Inflammatory macrophage treated with lipopolysaccharide for 1 hour (primary cell): ENCODE measurements around the gene SFPQ.
"Not testable (repeated sequence)": the region's sequence is repeated elsewhere in the genome, so short reads cannot be mapped to it uniquely, and the experiment has no call there.

Source experiments
- DNase-seq, 2 donors: peaks; one replicate each; pipeline ENCODE4 v3.0.0-alpha.2; 2020 to 2022

SFPQ gene

DNA sequence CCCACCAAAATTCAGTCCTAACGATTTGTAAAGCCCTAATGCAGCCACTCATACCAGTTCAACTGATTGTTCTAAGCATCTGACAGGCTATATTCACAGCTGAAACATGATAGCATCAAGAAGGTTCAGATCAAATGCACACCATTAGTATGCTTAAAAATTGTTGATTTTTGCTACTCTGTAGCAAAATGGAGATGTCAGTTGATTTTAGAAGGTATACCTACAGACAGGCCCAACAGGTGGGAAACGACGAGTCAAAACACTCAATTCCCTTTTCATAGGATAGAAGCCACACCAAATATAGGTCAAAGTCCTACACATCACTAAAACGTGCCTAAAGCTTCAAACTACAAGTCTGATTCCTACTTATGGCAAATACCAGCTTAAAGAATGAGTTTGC lies 6.7 kb downstream of the SFPQ start:
- DNase-seq: no peak

DNA sequence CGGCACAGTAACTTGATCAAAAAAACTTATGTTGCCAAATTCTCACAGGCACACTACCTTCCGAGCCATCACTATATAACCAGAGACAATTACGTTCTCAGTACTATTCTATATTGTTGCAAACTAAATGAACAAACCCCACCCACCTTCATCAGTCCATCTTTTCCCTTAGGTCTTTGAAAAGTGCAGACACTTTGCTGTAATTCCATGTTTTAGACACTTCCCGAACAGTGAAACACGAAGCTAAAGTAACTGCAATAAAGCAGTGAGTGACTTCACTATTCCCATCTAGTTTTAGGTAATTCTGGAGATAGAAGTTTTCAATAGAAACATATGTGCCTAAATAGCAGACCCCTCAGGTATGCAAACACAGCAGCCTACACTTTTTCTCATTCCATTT lies 7.7 kb downstream of the SFPQ start:
- DNase-seq: no peak

DNA sequence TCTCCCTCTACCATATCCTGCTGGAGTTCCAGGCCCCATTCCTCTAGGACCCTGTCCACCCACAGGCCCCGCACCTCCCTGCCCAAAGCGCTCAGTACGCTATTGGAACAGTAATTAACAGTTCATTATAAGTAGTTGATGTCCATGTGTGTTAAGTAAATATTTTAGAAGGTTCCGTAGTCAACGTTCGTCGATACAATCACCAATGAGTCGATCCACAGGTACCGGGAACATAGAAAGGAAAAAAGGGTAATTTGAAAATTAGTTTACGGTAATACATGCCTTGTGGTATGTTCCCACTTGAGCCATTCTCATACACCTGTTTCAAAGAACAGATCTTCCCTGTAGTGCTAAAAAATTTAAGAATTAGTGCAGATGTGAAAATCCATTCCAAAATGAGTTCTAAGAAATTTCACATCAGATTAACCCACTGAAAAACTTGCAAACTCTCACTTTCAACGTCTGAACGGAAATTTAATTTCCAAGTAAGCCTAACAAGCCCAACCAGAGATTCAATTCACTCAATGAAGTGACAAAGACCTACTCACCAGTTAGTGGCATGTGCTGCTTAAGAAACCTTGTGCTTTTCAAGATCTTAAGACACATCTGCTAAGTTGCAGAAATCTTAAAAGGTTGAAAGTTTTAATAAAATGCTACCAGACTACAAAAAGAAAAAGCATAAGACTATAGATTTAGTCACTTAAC lies 8.3 kb downstream of the SFPQ start:
- no peak for DNase-seq

DNA sequence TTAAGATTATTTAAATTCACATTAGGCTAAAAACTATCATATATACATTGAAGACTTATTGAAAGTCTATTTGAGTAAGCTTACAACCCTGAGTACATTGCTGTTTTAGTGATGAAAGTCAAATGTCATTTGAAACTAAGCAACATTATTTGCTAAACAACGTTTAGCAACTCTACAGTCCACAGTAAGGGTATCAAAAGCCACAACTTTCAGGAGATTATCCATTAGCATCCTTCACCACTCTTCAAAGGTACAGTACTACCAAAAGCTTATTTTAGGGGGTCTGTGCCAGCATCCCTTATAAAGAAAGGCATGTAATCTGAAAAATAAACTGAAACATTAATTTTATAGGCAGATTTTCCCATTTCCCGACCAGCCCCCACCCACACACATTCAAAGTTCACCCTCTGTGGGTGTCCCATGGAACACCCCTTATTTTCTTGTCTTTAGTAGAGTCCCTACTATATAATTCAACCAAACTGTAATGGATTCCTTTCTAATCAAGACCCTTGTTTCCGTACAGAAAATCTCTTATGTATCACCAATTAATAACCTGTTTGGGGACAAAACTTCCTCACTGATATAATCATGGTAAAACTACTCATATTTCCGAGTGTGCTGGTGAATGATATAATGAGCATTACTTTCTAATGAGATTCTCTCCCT lies 11.0 kb downstream of the SFPQ start:
- no peak for DNase-seq

DNA sequence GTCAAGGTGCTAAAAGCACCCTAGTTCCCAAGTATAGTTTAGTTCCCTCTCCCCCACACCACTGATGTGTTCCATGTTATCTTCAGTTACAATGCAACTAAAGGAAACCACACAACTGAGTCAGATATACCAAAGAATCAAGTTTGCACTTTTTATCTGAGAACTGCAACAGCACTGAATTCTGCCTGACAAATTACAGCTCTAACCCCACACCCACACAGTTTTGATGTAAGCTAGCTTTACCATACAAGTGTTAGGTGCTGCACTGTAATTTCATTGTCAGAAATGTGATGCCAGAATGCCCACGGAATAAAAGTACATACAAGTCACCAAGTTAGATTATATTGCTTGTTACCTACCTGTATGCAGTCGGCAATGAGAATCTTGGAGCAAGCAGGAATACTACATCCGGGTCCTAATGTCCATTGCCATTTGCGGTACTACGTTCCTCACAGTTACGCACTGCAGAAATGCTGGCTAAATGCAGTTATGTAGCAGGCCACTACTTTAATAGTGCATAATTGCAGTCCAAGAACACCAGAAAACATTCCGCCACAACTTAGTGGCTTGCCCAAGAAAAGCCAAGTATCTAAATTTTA lies 12.1 kb downstream of the SFPQ start:
- no peak for DNase-seq

DNA sequence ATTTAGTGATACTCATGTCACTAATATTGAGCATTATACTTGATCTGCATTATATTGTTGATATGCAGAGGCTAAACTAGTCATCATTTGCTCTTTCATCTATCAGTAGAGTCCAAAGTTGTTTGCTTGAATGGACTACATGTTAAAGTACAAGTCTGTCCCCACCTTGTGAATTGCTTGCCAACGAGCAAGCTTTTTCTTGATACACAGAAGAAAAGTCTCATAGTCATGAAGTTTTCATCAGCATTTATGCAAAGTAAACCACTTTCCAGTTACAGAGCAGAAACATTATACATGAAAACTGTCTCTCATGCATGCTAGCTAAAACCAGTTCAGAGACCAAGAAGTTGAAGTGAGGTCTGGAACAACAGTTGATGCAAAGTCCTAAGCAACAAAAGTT lies 13.0 kb downstream of the SFPQ start:
- DNase-seq: no peak

DNA sequence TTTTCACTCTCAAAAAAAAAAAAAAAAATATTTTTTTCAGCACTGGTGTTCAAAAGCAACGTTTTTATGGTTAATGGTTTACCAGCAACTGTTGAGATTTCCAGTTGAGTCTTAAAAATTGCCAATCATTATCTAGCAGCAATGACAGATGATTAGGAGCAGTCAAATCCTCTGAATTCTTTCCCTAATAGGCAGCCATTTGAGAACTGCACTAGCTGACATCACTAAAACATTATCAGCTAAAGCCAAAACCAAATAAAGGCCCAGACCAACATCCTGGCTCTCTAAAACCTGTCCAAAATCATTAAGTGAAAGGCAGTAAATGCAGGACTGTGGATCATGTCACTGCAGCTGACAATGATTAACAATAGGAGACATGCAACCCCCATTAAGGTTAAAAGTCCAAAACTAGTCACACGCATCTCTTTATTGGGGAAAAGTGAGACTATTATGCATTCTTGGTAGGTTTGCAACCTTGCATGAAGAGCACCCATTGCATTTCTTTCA lies 14.0 kb downstream of the SFPQ start:
- DNase-seq: no peak

DNA sequence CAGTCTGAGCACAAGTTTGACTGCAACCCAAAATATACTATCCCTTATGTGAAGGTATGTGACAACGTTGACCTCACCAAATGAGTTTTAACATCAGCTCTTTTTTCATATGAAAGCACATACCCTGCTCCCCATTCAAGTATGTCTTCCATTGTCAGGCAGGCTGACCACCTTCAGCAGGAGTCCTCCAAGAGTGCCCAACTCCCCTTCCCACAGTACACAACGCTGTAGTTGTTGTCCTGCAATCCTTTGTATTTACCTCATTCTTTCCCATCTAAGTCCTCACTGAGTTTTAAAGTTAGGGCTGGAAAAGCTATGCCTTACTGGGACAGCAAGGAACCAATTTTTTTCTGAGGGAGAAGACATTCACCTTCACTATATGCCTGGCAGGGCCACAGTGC lies 14.7 kb downstream of the SFPQ start:
- DNase-seq: no peak

DNA sequence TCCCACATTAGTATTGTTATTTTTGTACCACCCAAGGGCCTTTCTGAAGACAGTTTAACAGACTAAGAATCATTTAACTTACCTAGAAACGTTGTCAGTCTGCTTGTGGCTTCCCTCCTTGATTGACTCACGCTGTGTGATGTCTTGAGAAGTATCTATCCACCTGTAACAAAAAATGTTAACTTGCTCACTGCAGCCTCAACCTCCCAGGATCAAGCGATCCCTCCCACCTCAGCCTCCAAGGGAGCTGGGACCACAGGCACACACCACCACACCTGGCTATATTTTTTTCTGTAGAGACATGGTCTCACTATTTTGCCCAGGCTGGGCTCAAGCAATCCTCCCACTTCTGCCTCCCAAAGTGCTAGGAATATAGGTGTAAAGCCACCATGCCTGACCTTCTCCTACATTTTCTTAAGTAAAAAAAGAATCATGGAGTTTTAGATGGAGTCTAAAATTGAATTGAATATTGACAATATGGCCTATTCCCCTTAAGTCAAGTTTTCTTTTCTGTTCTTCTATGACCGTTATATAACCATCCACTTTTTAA lies 15.6 kb downstream of the SFPQ start:
- DNase-seq: no peak

DNA sequence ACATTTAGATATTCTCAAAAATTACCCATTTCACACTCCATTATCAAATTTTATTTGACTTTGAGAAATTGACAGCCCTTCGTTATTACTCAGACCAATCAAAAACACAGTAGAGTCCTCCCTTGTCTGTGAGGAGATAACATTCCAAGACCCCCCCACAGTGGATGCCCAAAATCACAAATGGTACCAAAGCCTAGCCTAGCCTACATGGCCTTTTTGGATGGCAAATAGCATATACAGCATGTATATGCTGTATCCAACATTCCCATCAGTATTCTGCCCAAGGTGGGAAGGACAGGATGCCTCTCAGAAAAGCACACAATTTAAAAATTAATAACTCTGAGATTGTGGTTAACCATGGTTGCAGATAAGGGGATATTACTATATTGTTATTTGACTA lies 17.3 kb downstream of the SFPQ start:
- no peak for DNase-seq

DNA sequence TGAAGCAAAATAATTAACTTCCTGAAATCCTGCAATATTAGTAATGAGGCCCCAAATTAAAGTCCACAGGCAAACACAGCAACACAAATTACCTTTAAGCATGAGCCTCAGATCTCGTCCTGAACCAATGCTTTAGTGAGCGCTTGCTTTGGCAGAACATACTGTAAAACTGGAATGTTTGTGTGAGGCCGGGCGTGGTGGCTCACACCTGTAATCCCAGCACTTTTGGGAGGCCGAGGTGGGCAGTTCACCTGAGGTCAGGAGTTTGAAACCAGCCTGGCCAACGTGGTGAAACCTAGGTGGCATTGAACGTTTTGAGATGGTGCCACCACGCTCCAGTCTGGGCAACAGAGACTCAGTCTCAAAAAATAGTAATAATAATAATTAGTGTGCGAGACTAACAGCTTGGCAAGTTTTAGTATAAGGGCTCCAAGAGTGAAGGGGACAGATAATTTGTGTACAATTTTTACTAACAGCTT lies 17.8 kb downstream of the SFPQ start:
- no peak for DNase-seq

DNA sequence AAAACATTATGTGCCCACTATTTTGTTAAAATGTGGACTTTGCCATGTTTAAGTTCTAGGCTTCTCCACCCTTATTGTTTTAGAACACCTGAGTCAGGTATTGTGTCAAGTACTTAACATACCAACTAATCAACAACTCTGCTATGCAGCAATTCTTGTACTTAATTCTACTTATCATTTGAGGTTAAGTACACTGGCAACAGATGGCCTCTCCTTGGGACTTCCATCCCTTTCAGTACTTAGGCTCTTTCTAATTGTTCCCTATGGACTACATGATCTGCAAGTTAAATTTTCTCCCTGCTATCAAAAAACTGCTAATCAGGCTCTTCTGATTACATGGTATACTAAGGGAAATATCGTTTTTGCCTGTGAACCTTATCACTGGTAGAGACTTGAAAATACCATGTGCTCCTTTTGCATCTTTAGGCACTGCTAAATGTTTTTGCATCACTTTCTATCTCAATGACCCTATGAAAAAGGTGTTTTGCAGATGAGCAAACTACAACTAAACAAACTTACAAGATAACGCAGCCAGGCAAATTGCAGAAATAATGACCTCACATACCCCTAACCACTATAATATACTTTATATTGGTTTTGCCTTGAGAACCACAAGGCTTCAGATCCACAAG lies 18.9 kb downstream of the SFPQ start:
- no peak for DNase-seq

DNA sequence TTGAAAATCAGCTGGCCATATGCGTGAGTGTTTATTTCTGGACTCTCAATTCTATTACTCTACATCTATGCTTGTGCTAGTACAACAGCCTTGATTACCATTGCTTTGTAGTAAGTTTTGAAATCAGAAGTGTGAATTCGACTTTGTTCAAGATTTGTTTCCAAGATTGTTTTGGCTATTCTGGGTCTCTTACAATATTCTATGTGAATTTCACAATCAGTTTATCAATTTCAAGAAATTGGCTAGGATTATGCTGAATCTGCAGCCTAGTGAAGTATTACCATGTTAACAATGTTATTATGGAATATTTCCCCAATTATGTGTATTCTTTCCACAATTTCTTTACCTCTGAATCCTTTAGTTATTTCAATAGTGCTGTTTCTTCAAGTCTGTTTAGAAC lies 19.5 kb downstream of the SFPQ start:
- no peak for DNase-seq

DNA sequence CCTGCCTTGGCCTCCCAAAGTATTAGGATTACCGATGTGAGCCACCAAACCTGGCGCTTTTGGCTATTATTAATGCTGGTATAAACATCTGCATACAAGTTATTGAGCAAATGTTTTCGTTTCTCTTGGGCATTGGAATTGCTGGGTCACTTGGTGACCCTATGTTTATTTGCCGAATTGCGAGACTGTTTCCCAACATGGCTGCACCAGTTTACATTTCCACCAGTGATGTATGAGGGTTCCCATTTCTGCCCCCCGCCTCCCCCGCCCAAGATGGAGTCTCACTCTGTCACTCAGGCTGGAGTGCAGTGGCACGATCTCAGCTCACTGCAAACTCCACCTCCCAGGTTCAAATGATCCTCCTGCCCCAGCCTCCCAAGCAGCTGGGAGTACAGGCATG lies 20.9 kb downstream of the SFPQ start:
- DNase-seq: no peak

DNA sequence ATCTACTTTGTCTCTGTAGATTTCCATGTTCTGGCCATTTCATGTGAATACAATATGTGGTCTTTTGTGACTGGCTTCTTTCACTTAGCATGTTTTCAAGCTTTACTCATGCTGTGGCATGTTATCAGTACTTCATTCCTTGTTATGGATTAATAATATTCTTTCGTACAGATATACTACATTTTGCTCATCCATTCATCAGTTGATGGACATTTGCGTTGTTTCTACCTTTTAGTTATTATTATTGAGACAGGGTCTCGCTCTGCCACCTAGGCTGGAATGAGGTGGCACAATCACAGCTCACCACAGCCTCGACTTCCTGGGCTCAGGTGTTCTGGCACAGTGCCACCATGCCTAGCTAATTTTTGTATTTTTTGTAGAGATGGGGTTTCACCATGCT lies 21.4 kb downstream of the SFPQ start:
- DNase-seq: no peak

DNA sequence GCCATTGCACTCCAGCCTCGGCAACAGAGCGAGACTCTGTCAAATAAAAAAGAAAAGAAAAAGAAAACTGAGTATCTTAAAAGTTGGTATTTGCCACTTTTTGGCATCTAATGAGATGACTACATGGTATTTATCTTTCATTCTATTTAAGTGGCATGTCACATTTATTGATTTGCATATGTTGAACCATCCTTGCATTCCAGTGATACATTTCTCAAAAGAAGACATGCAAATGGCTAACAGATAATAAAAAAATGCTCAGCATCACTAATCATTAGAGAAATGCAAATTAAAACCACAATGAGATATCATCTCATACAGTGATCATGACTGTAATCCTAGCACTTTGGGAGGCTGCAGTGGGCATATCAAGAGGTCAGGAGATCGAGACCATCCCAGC lies 28.1 kb downstream of the SFPQ start:
- DNase-seq: no peak

DNA sequence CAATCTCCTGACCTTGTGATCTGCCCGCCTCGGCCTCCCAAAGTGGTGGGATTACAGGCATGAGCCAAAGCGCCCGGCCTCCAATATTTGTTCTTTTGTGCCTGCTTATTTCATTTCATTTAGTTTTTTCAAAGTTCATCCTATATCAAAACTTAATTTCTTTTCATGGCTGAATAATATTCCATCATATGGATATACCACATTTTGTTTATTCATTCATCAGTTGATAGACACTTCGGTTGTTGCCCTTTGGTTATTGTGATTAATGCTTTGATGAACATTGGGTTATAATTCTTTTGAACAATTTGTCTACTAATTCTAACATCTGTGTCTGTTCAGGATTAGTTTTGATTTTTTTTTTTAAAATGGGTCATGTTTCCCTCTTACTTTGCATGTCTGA lies 41.7 kb downstream of the SFPQ start:
- DNase-seq: no peak

DNA sequence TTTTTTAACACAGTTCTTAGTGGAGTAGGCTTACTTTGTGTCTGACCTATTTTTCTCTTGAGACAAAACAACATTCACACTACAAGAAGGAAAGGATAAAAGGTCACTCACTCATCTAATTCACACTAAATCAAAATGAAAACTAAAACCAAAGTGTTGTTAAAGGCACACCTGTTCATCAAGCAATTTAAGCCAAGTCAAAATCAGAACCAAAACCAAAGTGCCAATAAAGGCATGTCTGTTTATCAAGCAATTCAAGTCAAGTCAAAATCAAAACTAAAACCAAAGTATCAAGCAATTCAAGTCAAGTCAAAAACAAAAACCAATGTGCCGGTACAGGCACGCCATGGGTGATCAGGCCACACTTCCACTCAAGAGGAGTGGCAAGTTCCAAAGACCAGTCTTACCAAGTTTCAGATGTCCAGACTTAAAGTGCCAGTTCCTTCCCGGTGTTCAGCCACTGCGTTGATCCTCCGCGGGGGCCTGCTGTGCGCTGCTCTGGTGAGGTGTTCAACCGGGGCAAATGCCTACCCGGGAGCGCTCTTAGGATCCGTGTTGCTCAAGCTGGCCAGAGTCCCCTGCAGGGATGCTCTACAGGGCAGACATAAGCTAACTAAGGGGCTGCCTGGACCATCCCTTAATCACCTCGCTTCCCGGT lies 46.9 kb downstream of the SFPQ start:
- not testable (repeated sequence) for DNase-seq

DNA sequence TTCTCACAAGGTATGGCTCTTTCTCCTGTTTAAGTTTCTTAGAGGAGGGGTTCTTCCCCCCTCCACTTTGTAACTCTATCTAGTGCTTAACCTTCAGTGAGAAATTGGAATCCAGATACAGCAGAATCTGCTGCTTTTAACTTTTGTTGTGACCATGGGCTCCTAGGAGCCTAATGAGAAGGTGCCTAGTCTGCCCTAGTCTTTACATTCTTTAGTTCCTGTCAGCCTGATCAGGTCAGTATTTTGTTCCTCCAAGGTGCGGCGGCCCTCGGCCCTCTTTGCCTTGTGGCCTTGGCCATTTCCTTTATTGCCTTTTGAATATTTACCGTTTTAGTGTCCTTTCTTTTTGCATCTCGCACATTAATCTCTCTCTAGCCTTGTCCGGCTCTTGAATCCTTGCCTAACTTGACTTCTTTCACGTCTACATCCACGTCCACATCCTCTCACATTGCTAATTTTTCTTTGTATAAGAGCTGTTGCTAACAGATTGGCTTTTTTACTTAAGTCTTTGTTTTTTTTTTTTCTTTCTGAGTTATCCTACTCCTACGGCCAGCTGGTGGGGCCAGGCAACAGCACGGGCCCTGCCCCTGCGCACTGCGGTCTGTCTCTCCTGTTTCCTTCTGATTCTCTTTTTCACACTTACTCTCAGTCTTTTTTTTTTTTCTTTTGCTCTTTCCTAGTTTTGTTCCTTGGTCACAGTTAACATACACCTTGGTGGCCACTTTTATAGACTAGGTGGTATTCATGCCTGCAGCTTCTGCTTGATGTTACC lies 49.0 kb downstream of the SFPQ start:
- no peak for DNase-seq

DNA sequence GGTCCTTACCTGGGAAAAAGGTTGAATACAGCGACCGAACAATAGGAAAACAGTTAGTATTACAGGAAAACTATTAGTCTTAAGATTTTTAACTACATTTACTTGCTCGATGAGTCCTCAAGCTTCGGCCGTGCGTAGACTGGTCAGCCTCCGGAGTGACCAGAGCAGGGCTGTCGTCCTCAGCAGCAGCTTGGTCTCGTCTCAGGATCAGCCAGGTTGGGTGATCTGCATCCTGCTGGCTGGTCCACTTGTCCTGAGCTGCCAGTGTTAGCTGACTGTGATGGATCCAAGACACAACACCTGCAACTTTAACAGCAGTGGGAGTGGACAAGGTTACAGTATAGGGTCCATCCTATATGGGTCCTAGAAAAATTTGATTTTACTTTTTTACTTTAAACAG lies 50.2 kb downstream of the SFPQ start:
- not testable (repeated sequence) for DNase-seq

DNA sequence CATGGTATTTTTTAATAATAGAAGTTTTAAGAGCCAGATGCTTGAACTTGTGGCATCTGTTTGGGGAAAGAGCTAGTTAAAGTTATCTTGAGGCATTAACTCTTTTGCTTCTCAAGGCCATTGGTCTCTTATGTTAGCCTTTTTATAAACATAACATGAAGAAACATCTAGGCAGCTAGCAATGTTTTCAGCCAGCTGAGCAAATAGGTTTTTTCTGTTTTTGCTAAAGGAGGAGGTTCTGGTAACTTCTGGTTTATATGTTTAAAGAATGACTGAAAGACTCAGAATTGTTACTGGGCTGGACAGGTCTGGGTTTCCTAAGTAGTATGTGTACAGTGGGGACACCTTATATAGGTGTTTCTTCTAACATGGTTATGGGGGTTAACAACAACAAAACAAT lies 50.7 kb downstream of the SFPQ start:
- DNase-seq: not testable (repeated sequence)

DNA sequence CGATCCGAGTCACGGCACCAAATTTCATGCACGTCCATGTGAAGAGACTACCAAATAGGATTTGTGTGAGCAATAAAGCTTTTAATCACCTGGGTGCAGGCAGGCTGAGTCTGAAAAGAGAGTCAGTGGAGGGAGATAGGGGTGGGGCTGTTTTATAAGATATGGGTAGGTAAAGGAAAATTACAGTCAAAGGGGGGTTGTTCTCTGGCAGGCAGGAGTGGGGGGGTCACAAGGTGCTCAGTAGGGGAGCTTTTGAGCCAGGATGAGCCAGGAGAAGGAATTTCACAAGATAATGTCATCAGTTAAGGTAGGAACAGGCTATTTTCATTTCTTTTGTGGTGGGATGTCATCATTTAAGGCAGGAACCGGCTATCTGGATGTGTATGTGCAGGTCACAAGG lies 55.4 kb downstream of the SFPQ start:
- not testable (repeated sequence) for DNase-seq
